WI38 (cell line): ENCODE data around the gene MAT2A.

ENCODE experiments used
- H3K4me3 ChIP-seq: 2 replicates; pipeline ENCODE4 v1.5.1; 2011; ENCODE audit warnings: low read depth, mild to moderate bottlenecking, control low read depth, low read length
- TF ChIP-seq, protein P1 (sequence below): IDR thresholded peaks from 2 replicates; pipeline ENCODE4 v1.5.1; 2012; ENCODE audit warnings: low read depth, mild to moderate bottlenecking, control low read depth, low read length

Gene MAT2A

DNA sequence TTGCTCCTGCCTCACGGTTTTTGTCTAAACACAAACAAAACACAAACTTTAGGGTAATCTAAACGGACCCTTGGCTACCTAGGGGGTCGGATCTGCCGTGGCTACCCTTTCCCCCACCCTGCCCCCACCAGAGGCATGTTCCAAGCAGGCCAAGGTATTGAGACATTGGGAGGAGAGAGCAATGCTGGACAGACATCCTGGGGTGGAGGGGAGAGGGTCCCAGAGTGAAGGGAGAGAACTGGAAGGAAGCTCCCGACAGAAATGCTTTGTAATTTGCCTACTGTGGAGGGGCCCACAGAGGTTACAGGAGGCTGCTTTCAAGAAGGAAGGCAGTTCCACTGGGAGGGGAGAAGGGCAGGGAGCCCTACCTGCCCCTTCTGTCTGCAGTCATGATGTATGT, 13.9 kb upstream of the MAT2A start:
- TF ChIP-seq, protein P1, sequence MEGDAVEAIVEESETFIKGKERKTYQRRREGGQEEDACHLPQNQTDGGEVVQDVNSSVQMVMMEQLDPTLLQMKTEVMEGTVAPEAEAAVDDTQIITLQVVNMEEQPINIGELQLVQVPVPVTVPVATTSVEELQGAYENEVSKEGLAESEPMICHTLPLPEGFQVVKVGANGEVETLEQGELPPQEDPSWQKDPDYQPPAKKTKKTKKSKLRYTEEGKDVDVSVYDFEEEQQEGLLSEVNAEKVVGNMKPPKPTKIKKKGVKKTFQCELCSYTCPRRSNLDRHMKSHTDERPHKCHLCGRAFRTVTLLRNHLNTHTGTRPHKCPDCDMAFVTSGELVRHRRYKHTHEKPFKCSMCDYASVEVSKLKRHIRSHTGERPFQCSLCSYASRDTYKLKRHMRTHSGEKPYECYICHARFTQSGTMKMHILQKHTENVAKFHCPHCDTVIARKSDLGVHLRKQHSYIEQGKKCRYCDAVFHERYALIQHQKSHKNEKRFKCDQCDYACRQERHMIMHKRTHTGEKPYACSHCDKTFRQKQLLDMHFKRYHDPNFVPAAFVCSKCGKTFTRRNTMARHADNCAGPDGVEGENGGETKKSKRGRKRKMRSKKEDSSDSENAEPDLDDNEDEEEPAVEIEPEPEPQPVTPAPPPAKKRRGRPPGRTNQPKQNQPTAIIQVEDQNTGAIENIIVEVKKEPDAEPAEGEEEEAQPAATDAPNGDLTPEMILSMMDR, result no peak
- H3K4me3 ChIP-seq, result no peak overlapping the region

DNA sequence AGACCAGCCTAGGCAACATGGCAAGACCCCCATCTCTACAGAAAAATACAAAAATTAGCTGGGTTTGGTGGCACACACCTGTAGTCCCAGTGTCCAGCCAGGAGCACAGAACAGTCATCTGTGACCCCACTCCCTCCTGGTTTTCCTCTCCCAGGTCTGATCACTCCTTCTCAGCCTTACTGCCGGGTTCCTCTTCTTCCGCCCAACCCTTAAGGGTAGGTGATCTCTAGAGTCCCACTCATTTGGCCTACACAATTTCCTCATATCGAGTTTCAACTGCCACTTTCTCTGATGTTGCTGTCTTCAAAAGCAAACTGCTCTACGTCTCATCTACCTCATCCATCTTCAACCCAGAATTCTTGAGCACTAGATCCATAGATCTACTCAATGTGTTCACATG, 13.4 kb upstream of the MAT2A start:
- TF ChIP-seq, protein P1, result no peak
- H3K4me3 ChIP-seq, result no peak overlapping the region

DNA sequence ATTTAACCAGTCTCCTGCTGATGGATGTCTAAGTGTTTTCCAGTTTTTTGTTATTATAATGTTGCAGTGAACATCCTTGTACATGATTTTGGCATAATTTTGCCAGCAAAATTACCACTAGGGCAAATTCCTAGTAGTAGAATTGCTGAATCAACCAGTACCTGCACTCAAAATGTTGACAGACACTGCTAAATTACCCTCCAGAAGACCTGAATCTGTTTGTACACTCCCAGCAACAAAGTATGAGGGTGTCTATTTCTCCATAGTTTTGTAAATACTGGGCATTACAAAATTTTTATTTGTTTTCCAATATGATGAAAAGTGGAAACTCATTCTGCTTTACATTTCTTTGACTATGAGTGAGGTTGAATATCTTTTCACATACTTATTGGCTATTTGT, 11.2 kb upstream of the MAT2A start:
- no peak overlapping the region for H3K4me3 ChIP-seq
- TF ChIP-seq, protein P1, result no peak

DNA sequence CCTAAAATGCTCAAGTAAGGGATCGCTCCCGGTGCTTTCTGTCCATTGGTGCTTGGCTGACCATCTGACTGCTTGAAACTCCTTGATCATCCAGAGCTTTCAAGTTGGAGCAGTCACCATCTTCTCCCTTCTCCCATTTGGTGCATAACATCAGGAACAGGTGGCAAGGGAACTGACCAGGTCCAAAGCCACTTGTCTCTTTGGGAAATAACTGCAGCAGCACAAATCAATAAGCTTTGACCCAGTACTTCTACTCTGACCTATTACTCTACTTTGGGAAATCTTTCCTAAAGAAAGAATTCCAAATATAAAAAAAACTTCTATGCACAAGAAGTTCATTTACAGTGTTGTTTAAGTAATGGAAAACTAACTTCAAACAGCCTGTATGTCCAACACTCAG, 10.6 kb upstream of the MAT2A start:
- TF ChIP-seq, protein P1, result no peak
- no peak overlapping the region for H3K4me3 ChIP-seq

DNA sequence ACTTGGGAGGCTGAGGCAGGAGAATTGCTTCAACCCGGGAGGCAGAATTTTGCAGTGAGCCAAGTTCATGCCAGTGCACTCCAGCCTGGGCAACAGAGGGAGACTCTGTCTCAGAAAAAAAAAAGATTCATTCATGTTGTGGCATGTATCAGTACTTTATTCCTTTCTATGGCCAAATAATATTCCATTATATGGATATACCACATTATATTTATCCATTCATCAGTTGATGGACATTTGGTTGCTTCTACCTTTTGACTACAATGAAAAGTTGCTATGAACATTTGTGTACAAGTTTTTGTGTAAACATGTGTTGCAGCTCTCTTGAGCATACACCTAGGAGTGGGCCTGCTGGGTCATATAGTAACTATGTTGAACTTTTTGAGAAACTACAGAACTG, 9.2 kb upstream of the MAT2A start:
- H3K4me3 ChIP-seq, result no peak overlapping the region
- TF ChIP-seq, protein P1, result no peak

DNA sequence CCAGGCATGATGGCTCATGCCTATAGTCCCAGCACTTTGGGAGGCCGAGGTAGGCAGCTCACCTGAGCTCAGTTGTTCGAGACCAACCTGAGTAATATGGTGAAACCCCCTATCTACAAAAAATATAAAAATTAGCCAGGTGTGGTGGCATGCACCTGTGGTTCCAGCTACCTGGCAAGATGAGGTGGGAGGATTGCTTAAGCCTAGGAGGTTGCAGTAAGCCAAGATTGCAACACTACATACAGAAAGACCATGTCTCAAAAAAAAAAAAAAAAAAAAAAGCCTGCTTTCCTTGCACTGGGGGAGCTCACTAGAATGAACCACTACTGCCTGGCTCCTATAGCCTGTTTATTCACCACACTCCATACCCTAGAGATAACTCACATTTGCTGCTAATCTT, 7.4 kb upstream of the MAT2A start:
- TF ChIP-seq, protein P1, result no peak

DNA sequence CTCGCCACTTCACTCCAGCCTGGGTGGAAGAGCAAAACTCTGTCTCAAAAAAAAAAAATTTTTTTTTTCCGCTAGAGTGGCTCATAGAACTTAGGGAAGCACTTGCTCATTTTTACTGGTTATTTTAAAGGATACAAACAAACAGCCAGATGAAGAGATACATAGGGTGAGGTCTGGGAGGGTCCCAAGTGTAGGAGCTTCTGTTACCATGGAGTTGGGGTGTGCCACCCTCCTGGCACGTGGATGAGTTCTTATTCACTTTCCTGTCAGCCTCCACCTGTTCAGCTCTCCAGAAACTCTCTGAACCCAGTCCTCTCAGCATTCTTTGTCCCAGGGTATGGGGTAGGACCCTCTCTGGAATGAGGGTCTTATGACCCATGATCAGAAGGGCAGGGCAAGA, 4.9 kb upstream of the MAT2A start:
- H3K4me3 ChIP-seq, result no peak overlapping the region
- TF ChIP-seq, protein P1, result no peak

More for the DNA sequence above, 7.4 kb upstream of the MAT2A start:
- no peak overlapping the region for H3K4me3 ChIP-seq
